WI38 (cell line): ENCODE measurements around the gene ARHGAP4.

Experiments
- H3K4me3 ChIP-seq: 2 replicates; pipeline ENCODE4 v1.5.1; 2011; ENCODE audit warnings: low read depth, mild to moderate bottlenecking, control low read depth, low read length
- TF ChIP-seq, protein P1 (sequence below): IDR thresholded peaks from 2 replicates; pipeline ENCODE4 v1.5.1; 2012; ENCODE audit warnings: low read depth, mild to moderate bottlenecking, control low read depth, low read length

The ARHGAP4 gene

DNA sequence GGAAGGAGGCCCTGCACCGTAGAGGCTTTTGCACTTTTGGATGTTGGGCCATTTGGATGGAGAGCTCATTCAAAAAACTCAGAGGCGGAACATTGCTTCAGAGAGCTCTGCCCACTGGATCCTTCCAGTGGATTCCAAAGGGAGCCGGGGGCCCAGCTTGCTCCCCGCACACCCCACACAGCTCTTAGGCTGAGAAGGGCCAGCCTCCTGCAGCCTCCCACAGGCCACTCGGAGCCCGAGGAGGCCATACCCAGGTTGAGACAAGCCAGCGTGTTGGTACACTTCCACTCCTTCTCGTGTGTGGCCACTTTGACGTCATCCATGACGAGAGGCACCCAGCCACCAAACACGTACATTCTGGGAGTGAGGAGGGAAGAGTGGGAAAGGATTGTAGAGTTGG is 35.2 kb upstream of the ARHGAP4 start:
- TF ChIP-seq, protein P1, sequence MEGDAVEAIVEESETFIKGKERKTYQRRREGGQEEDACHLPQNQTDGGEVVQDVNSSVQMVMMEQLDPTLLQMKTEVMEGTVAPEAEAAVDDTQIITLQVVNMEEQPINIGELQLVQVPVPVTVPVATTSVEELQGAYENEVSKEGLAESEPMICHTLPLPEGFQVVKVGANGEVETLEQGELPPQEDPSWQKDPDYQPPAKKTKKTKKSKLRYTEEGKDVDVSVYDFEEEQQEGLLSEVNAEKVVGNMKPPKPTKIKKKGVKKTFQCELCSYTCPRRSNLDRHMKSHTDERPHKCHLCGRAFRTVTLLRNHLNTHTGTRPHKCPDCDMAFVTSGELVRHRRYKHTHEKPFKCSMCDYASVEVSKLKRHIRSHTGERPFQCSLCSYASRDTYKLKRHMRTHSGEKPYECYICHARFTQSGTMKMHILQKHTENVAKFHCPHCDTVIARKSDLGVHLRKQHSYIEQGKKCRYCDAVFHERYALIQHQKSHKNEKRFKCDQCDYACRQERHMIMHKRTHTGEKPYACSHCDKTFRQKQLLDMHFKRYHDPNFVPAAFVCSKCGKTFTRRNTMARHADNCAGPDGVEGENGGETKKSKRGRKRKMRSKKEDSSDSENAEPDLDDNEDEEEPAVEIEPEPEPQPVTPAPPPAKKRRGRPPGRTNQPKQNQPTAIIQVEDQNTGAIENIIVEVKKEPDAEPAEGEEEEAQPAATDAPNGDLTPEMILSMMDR: no peak
- no peak overlapping the region for H3K4me3 ChIP-seq

- H3K4me3 ChIP-seq: no peak overlapping the region
- TF ChIP-seq, protein P1: no peak
Observed at GRCh38 chrX:153960786-153961185, 34.7 kb upstream of the ARHGAP4 start.

GRCh38 chrX:153960077-153960476 is 34.0 kb upstream of the ARHGAP4 start:
- no peak overlapping the region for H3K4me3 ChIP-seq
- TF ChIP-seq, protein P1: no peak

GRCh38 chrX:153959649-153960048 is 33.6 kb upstream of the ARHGAP4 start:
- H3K4me3 ChIP-seq: no peak overlapping the region
- TF ChIP-seq, protein P1: no peak

GRCh38 chrX:153958605-153959004 is 32.5 kb upstream of the ARHGAP4 start:
- no peak overlapping the region for H3K4me3 ChIP-seq
- TF ChIP-seq, protein P1: no peak

- TF ChIP-seq, protein P1: no peak
Observed at GRCh38 chrX:153957224-153957623, 31.2 kb upstream of the ARHGAP4 start.

DNA sequence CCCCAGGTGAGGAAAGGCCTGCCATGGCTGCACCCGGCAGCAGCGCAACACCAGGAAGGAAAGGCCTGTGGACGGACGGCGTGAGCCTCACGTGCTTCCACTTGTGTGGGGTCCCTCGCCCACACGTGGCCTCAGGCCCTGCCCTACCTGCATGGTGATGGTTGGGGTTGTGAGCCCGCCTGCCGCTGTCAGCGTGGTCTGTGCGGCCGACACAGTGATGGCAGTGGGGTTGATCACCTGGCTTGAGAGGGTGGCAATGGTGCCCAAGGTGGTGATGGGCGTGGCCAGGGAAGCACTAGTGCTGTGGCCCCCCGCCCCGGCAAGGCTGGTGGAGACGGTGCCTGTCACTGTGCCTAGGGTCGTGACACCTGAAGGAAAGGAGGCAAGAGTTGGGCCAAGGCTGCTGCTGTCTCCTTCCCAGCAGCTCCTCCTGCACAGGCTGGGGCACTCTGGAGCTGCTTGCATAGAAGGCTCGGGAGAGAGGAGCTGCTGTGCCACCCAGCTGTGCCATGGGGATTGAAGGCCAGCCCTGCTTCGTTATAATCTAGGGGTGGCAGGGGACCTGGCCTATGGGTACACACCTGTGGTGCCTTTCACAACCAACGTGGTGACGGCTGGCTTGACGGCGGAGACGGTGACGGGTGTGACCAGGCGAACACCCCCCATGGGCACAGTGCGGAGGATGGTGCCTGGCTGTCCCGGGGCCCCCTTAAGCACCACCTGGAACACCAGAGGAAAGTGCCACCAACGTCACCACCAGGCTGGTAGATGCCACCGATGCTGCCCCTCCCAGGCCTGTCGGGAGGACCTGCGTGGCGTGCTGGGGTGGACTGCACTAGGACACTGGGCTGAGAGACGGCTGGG is 30.2 kb upstream of the ARHGAP4 start:
- no peak overlapping the region for H3K4me3 ChIP-seq
- TF ChIP-seq, protein P1: no peak

More at GRCh38 chrX:153957224-153957623, 31.2 kb upstream of the ARHGAP4 start:
- no peak overlapping the region for H3K4me3 ChIP-seq
